VCaP (cell line): ENCODE data around the gene RNU5B-1.
"Not testable (repeated sequence)": the region's sequence is repeated elsewhere in the genome, so short reads cannot be mapped to it uniquely, and the experiment has no call there.

Experiments
- H3K27ac ChIP-seq: fragments of 450-650 bp; 2 replicates; pipeline ENCODE4 v1.5.1; 2017
- CTCF ChIP-seq: fragments of 450-650 bp; conservative IDR thresholded peaks from 2 replicates; pipeline ENCODE4 v1.5.1; 2017; ENCODE audit warnings: mild to moderate bottlenecking, moderate library complexity

Gene RNU5B-1

GRCh38 chr15:65349338-65349737, 44.9 kb downstream of the RNU5B-1 start:
- TF ChIP-seq CTCF: no peak
- no peak overlapping the region for H3K27ac ChIP-seq

- not testable (repeated sequence) for H3K27ac ChIP-seq
Measured at GRCh38 chr15:65351972-65352371, 47.5 kb downstream of the RNU5B-1 start.
